Esophagus squamous epithelium (tissue), 5 donors: ENCODE results near the gene CPM. TPM values are rescaled to one million over a fixed set of nuclear protein-coding genes. Genes with fewer than 3 reads are reported as not detected.

Experiments
- DNase-seq: peaks from one replicate; lab custom pipeline; 2025; lab: John Stamatoyannopoulos, UW
- H3K27ac ChIP-seq, 4 donors: fragments of 200-600 bp; sonication (generic); one replicate each; pipeline ENCODE4 v1.5.1; 2016 to 2019; ENCODE audit warnings: mild to moderate bottlenecking in 1 of 4
- H3K27me3 ChIP-seq, 4 donors: fragments of 200-600 bp; sonication (generic); 1 replicate in 3 of 4; 2 replicates in 1 of 4; pipeline versions ENCODE4 v1.5.1 to v1.6.0; 2017 to 2021; ENCODE audit warnings: antibody characterized with exemption in 1 of 4
- H3K36me3 ChIP-seq, 3 donors: fragments of 200-600 bp; sonication (generic); one replicate each; pipeline ENCODE4 v1.5.1; 2016 to 2019
- H3K4me1 ChIP-seq, 3 donors: fragments of 200-600 bp; sonication (generic); one replicate each; pipeline ENCODE4 v1.5.1; 2017 to 2019
- H3K4me3 ChIP-seq, 4 donors: fragments of 200-600 bp; sonication (generic); 1 replicate in 3 of 4; 2 replicates in 1 of 4; pipeline ENCODE4 v1.5.1; 2016 to 2019; ENCODE audit warnings: mild to moderate bottlenecking in 2 of 4, moderate library complexity in 1 of 4
- H3K9me3 ChIP-seq, 3 donors: fragments of 200-600 bp; sonication (generic); one replicate each; pipeline ENCODE4 v1.5.1; 2016 to 2019
- POLR2A ChIP-seq, 4 donors: fragments of 450-650 bp; IDR thresholded peaks; one replicate each; pipeline ENCODE4 v1.6.1; 2017; ENCODE audit warnings: antibody characterized with exemption in 4 of 4, mild to moderate bottlenecking in 4 of 4, moderate library complexity in 3 of 4
- WGBS, 2 donors: methylation state at CpG; one replicate each; pipeline ENCODE4 v1.1.5; 2018; 5-methylcytosine and 5-hydroxymethylcytosine counted together
- intact Hi-C: fragments of 100-400 bp; cut with DNase I; formaldehyde crosslinking; loops from one replicate; pipeline ENCODE4 v1.15.0; 2022
- total RNA-seq, 4 donors: library from RNA; depleted of rRNA; stranded (reverse); fragments of >200 nt; gene quantifications; one replicate each; pipeline ENCODE4 v1.1.0, GENCODE V29; 2016
- TF ChIP-seq, protein P1 (sequence below), 6 experiments: fragments of 450-650 bp in 4 of 6; fragments of 200-600 bp in 2 of 6; sonication (generic) in 2 of 6; IDR thresholded peaks; one replicate each; pipeline ENCODE4 v1.5.1; 2016 to 2019; ENCODE audit warnings: antibody characterized with exemption in 6 of 6, mild to moderate bottlenecking in 4 of 6, moderate library complexity in 4 of 6
- donor health status: DM: yes; HTN: yes; CAD: no.

The CPM gene
- total RNA-seq, 4 donors from 2014 or later, result 10.9 to 35.5 (median 20.6) TPM

- WGBS, 2 donors, result 96 to 100% methylated on average over 4 of the region's 4 CpGs
- Histone ChIP-seq H3K4me1 (no peaks in the 10 kb centered on the region), H3K27ac (no peak overlapping the region), H3K9me3 (no peaks in the 10 kb centered on the region), H3K4me3 (no peak overlapping the region), H3K27me3 (no peaks in the 10 kb centered on the region), H3K36me3 (no peaks in the 10 kb centered on the region)
- TF ChIP-seq POLR2A (IDR thresholded peaks at IDR 0.05), result no peak
- TF ChIP-seq, protein P1, sequence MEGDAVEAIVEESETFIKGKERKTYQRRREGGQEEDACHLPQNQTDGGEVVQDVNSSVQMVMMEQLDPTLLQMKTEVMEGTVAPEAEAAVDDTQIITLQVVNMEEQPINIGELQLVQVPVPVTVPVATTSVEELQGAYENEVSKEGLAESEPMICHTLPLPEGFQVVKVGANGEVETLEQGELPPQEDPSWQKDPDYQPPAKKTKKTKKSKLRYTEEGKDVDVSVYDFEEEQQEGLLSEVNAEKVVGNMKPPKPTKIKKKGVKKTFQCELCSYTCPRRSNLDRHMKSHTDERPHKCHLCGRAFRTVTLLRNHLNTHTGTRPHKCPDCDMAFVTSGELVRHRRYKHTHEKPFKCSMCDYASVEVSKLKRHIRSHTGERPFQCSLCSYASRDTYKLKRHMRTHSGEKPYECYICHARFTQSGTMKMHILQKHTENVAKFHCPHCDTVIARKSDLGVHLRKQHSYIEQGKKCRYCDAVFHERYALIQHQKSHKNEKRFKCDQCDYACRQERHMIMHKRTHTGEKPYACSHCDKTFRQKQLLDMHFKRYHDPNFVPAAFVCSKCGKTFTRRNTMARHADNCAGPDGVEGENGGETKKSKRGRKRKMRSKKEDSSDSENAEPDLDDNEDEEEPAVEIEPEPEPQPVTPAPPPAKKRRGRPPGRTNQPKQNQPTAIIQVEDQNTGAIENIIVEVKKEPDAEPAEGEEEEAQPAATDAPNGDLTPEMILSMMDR (IDR thresholded peaks at IDR 0.05), result no peak
- intact Hi-C loops, result no loop called here
- DNase-seq, result no peak
These were observed 17.5 kb upstream of the CPM start for GRCh38 chr12:68950511-68950910.

GRCh38 chr12:68945255-68945654 is 12.3 kb upstream of the CPM start:
- no peak for DNase-seq
- WGBS, 2 donors, result 67 to 85% methylated on average over 2 of the region's 2 CpGs
- Histone ChIP-seq H3K36me3 (no peaks in the 10 kb centered on the region), H3K27ac (no peak overlapping the region), H3K9me3 (no peaks in the 10 kb centered on the region), H3K4me3 (no peak overlapping the region), H3K27me3 (no peaks in the 10 kb centered on the region), H3K4me1 (peaks cover 0 to 5% (median 0%) of the 10 kb centered on the region in 3 donors)
- intact Hi-C loops, result no loop called here
- TF ChIP-seq, protein P1 (IDR thresholded peaks at IDR 0.05), result no peak
- no peak for TF ChIP-seq POLR2A (IDR thresholded peaks at IDR 0.05)

- no peak for DNase-seq
- Histone ChIP-seq H3K27ac (no peak overlapping the region), H3K36me3 (no peaks in the 10 kb centered on the region), H3K4me3 (no peak overlapping the region), H3K27me3 (no peaks in the 10 kb centered on the region), H3K9me3 (no peaks in the 10 kb centered on the region), H3K4me1 (peaks cover 0 to 5% (median 0%) of the 10 kb centered on the region in 3 donors)
- TF ChIP-seq, protein P1 (IDR thresholded peaks at IDR 0.05), result no peak
- TF ChIP-seq POLR2A (IDR thresholded peaks at IDR 0.05), result no peak
- 56 to 61% methylated on average over 5 of the region's 5 CpGs for WGBS, 2 donors
- intact Hi-C loops, result no loop called here
These were observed 11.5 kb upstream of the CPM start for GRCh38 chr12:68944296-68945076.

- H3K36me3 ChIP-seq, result no peaks in the 10 kb centered on the region
- no peak overlapping the region for H3K27ac ChIP-seq
- DNase-seq, result no peak
- H3K9me3 ChIP-seq, result no peaks in the 10 kb centered on the region
- intact Hi-C loops, result no loop called here
- 44 to 88% methylated on average over 1 of the region's 1 CpG for WGBS, 2 donors
- no peak for TF ChIP-seq POLR2A (IDR thresholded peaks at IDR 0.05)
- H3K4me3 ChIP-seq, result no peak overlapping the region
- H3K27me3 ChIP-seq, result no peaks in the 10 kb centered on the region
- peaks cover 0 to 5% (median 0%) of the 10 kb centered on the region in 3 donors for H3K4me1 ChIP-seq
These were observed 10.9 kb upstream of the CPM start for GRCh38 chr12:68943848-68944247.

GRCh38 chr12:68940731-68941130 is 7.8 kb upstream of the CPM start:
- Histone ChIP-seq H3K9me3 (no peaks in the 10 kb centered on the region), H3K36me3 (no peaks in the 10 kb centered on the region), H3K27ac (no peak overlapping the region), H3K27me3 (no peaks in the 10 kb centered on the region), H3K4me3 (no peak overlapping the region), H3K4me1 (peaks cover 0 to 5% (median 0%) of the 10 kb centered on the region in 3 donors)
- intact Hi-C loops, result no loop called here
- DNase-seq, result no peak
- TF ChIP-seq, protein P1 (IDR thresholded peaks at IDR 0.05), result no peak
- TF ChIP-seq POLR2A (IDR thresholded peaks at IDR 0.05), result no peak
